ENCODE results near the gene TLK1.

DNA sequence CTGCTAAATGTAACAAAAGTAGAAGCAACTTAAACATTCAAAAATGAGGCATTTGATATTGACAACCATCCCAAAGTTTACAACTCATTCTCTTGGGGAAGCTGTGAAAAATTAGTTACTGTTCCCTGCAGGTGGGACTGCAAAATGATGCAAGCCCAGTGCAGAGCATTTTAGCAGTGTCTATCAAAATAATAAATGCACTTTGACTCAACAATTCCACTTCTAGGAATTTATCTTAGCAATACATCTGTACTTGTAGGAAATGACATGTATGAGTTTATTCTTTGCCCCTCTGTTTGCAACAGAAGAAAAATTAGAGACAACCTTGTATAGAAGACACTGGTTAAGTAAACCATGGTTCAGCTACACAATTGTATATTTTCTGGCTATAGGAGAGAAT lies 48.0 kb upstream of the TLK1 start:
- TF ChIP-seq, protein P1, sequence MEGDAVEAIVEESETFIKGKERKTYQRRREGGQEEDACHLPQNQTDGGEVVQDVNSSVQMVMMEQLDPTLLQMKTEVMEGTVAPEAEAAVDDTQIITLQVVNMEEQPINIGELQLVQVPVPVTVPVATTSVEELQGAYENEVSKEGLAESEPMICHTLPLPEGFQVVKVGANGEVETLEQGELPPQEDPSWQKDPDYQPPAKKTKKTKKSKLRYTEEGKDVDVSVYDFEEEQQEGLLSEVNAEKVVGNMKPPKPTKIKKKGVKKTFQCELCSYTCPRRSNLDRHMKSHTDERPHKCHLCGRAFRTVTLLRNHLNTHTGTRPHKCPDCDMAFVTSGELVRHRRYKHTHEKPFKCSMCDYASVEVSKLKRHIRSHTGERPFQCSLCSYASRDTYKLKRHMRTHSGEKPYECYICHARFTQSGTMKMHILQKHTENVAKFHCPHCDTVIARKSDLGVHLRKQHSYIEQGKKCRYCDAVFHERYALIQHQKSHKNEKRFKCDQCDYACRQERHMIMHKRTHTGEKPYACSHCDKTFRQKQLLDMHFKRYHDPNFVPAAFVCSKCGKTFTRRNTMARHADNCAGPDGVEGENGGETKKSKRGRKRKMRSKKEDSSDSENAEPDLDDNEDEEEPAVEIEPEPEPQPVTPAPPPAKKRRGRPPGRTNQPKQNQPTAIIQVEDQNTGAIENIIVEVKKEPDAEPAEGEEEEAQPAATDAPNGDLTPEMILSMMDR (IDR thresholded peaks at IDR 0.05) = no peak
- no peak for TF ChIP-seq EP300 (IDR thresholded peaks at IDR 0.05)
- TF ChIP-seq POLR2AphosphoS5 (IDR thresholded peaks at IDR 0.05) = no peak
- TF ChIP-seq POLR2A (IDR thresholded peaks at IDR 0.05) = no peak

Data from sigmoid colon (tissue), 4 donors.